ENCODE measurements around the gene CCDC12.

GRCh38 chr3:46938118-46938517 lies 38.4 kb downstream of the CCDC12 start:
- TF ChIP-seq EZH2 (IDR thresholded peaks at IDR 0.05; ENCODE audit: insufficient read depth, poor library complexity, severe bottlenecking) (no peak), EZH2phosphoT487 (IDR thresholded peaks at IDR 0.05; ENCODE audit: insufficient read depth, low read depth) (no peak)

Data from GM23248 (cell line).